Gastroesophageal sphincter (tissue), 4 donors: ENCODE measurements around the gene PLXDC1. TPM values are rescaled to one million over a fixed set of nuclear protein-coding genes. Genes with fewer than 3 reads are reported as not detected.
A peak's percentile ranks its signal among the peaks of the same experiment; 100 is the strongest.

Source experiments
- ATAC-seq: fragments of 150-250 bp; one replicate; pipeline ENCODE4 v1.9.1; 2016; ENCODE audit warnings: mild to moderate bottlenecking, moderate library complexity
- H3K27ac ChIP-seq, 4 donors: fragments of 200-600 bp; sonication (generic) in 3 of 4; 1 replicate in 3 of 4; 2 replicates in 1 of 4; pipeline ENCODE4 v1.5.1; 2016 to 2019
- H3K27me3 ChIP-seq: fragments of 200-600 bp; sonication (generic); one replicate; pipeline ENCODE4 v1.5.1; 2019
- H3K36me3 ChIP-seq, 2 donors: fragments of 200-600 bp; sonication (generic); one replicate each; pipeline ENCODE4 v1.5.1; 2019; ENCODE audit warnings: control low read depth in 1 of 2
- H3K4me1 ChIP-seq, 3 donors: fragments of 200-600 bp; sonication (generic); 1 replicate in 2 of 3; 2 replicates in 1 of 3; pipeline ENCODE4 v1.5.1; 2016 to 2019; ENCODE audit warnings: control low read depth in 2 of 3
- H3K4me3 ChIP-seq, 2 donors: fragments of 200-600 bp; sonication (generic); one replicate each; pipeline ENCODE4 v1.5.1; 2019; ENCODE audit warnings: mild to moderate bottlenecking in 1 of 2, moderate library complexity in 1 of 2
- H3K9me3 ChIP-seq, 3 donors: fragments of 200-600 bp; sonication (generic); one replicate each; pipeline ENCODE4 v1.5.1; 2017 to 2019; ENCODE audit warnings: control low read depth in 2 of 3
- CTCF ChIP-seq, 4 experiments: fragments of 200-600 bp in 2 of 4; fragments of 450-650 bp in 2 of 4; sonication (generic) in 1 of 4; IDR thresholded peaks; one replicate each; pipeline ENCODE4 v1.5.1; 2017 to 2019; ENCODE audit warnings: antibody characterized with exemption in 4 of 4, mild to moderate bottlenecking in 2 of 4, moderate library complexity in 2 of 4
- EP300 ChIP-seq: sonication (generic); formaldehyde crosslinking; IDR thresholded peaks from one replicate; pipeline ENCODE4 v1.6.1; 2017; ENCODE audit warnings: antibody characterized with exemption, mild to moderate bottlenecking
- POLR2A ChIP-seq, 2 donors: fragments of 450-650 bp; IDR thresholded peaks; one replicate each; pipeline ENCODE4 v1.6.1; 2017; ENCODE audit warnings: antibody characterized with exemption in 2 of 2, mild to moderate bottlenecking in 2 of 2, moderate library complexity in 1 of 2
- POLR2AphosphoS5 ChIP-seq: sonication (generic); formaldehyde crosslinking; IDR thresholded peaks from one replicate; pipeline ENCODE4 v1.6.1; 2017; ENCODE audit warnings: antibody characterized with exemption
- WGBS, 2 donors: methylation state at CpG; one replicate each; pipeline ENCODE4 v1.1.5; 2018; ENCODE audit warnings: low coverage in 1 of 2; 5-methylcytosine and 5-hydroxymethylcytosine counted together
- total RNA-seq, 4 donors: library from RNA; depleted of rRNA; stranded (reverse); fragments of >200 nt; gene quantifications; one replicate each; pipeline ENCODE4 v1.1.0, GENCODE V29; 2016

The PLXDC1 gene
- total RNA-seq, 4 donors from 2014 or later, result 5.5 to 21.6 (median 17.4) TPM

- 50 to 75% methylated on average over 1 to 2 of the region's 2 CpGs for WGBS, 2 donors
- Histone ChIP-seq H3K4me1 (peaks cover 0 to 34% (median 6%) of the 10 kb centered on the region in 3 donors), H3K9me3 (no peaks in the 10 kb centered on the region), H3K4me3 (no peak overlapping the region), H3K27me3 (no peaks in the 10 kb centered on the region), H3K36me3 (no peaks in the 10 kb centered on the region), H3K27ac (no peak overlapping the region)
- no peak for ATAC-seq
- no peak for TF ChIP-seq CTCF (IDR thresholded peaks at IDR 0.05)
- TF ChIP-seq POLR2A (IDR thresholded peaks at IDR 0.05), result no peak
- TF ChIP-seq POLR2AphosphoS5, result no peak
- no peak for TF ChIP-seq EP300
Observed at GRCh38 chr17:39161962-39162361, 10.5 kb upstream of the PLXDC1 start.

GRCh38 chr17:39158623-39159022 lies 7.2 kb upstream of the PLXDC1 start:
- no peak for ATAC-seq
- no peaks in the 10 kb centered on the region for H3K9me3 ChIP-seq
- WGBS, 2 donors, result 86 to 97% methylated on average over 2 of the region's 2 CpGs
- peaks cover 6% of the 10 kb centered on the region for H3K27me3 ChIP-seq
- peaks cover 0 to 7% (median 0%) of the 10 kb centered on the region in 3 donors for H3K4me1 ChIP-seq
- H3K4me3 ChIP-seq, result no peak overlapping the region
- H3K36me3 ChIP-seq, result no peaks in the 10 kb centered on the region
- no peak overlapping the region for H3K27ac ChIP-seq
- TF ChIP-seq POLR2AphosphoS5 (no peak), POLR2A (IDR thresholded peaks at IDR 0.05) (no peak), EP300 (no peak), CTCF (IDR thresholded peaks at IDR 0.05) (no peak)

- Histone ChIP-seq H3K9me3 (no peaks in the 10 kb centered on the region), H3K27me3 (peaks cover 12% of the 10 kb centered on the region), H3K36me3 (no peaks in the 10 kb centered on the region), H3K4me3 (no peak overlapping the region), H3K4me1 (peaks cover 0 to 28% (median 9%) of the 10 kb centered on the region in 3 donors), H3K27ac (no peak overlapping the region)
- no peak for ATAC-seq
- 56 to 100% methylated on average over 2 to 3 of the region's 7 CpGs for WGBS, 2 donors
- no peak for TF ChIP-seq POLR2A (IDR thresholded peaks at IDR 0.05)
- no peak for TF ChIP-seq POLR2AphosphoS5
- TF ChIP-seq CTCF (IDR thresholded peaks at IDR 0.05), result no peak
- TF ChIP-seq EP300, result no peak
Observed at GRCh38 chr17:39156491-39156890, 5.1 kb upstream of the PLXDC1 start.

GRCh38 chr17:39155654-39156053 lies 4.2 kb upstream of the PLXDC1 start:
- Histone ChIP-seq H3K4me1 (peaks cover 0 to 37% (median 16%) of the 10 kb centered on the region in 3 donors), H3K36me3 (no peaks in the 10 kb centered on the region), H3K9me3 (no peaks in the 10 kb centered on the region), H3K27me3 (peaks cover 21% of the 10 kb centered on the region), H3K27ac (no peak overlapping the region), H3K4me3 (no peak overlapping the region)
- TF ChIP-seq EP300 (no peak), POLR2A (IDR thresholded peaks at IDR 0.05) (no peak), POLR2AphosphoS5 (no peak), CTCF (IDR thresholded peaks at IDR 0.05) (no peak)
- 55 to 80% methylated on average over 1 to 2 of the region's 2 CpGs for WGBS, 2 donors
- ATAC-seq, result no peak

GRCh38 chr17:39153599-39154051 lies 2.2 kb upstream of the PLXDC1 start:
- H3K27me3 ChIP-seq, result peaks cover 29% of the 10 kb centered on the region
- peak in 3 of 4 experiments; percentile 18 to 49 (median 27) for TF ChIP-seq CTCF (IDR thresholded peaks at IDR 0.05)
- peak; percentile 56 for TF ChIP-seq POLR2AphosphoS5
- TF ChIP-seq EP300, result no peak
- H3K27ac ChIP-seq, result peak overlapping the region; percentile 62 to 90 (median 86)
- peaks cover 0 to 47% (median 20%) of the 10 kb centered on the region in 3 donors for H3K4me1 ChIP-seq
- no peaks in the 10 kb centered on the region for H3K9me3 ChIP-seq
- no peaks in the 10 kb centered on the region for H3K36me3 ChIP-seq
- peak overlapping the region; percentile 49 to 67 for H3K4me3 ChIP-seq
- WGBS, 2 donors, result 0% methylated on average over 15 to 16 of the region's 16 CpGs
- peak; percentile 87 for ATAC-seq
